T47D (cell line): ENCODE results near the gene RNF157.
"Not testable (repeated sequence)": the region's sequence is repeated elsewhere in the genome, so short reads cannot be mapped to it uniquely, and the experiment has no call there.

ENCODE experiments used
- DNase-seq, 2 experiments: peaks; one replicate each; pipeline versions ENCODE4 v3.0.0 to v3.0.0-alpha.2; 2011 to 2012; ENCODE audit warnings: low read depth in 1 of 2, low spot score in 1 of 2
- JUND ChIP-seq: IDR thresholded peaks from 2 replicates; pipeline ENCODE4 v1.6.1; 2012; ENCODE audit warnings: low read depth
- in situ Hi-C: cut with HindIII; loops from 2 replicates; pipeline ENCODE4 v1.10.0; 2016; ENCODE audit warnings: low sequenced_read_pairs, low pct_unique_long_range_greater_than_20kb

Gene RNF157

DNA sequence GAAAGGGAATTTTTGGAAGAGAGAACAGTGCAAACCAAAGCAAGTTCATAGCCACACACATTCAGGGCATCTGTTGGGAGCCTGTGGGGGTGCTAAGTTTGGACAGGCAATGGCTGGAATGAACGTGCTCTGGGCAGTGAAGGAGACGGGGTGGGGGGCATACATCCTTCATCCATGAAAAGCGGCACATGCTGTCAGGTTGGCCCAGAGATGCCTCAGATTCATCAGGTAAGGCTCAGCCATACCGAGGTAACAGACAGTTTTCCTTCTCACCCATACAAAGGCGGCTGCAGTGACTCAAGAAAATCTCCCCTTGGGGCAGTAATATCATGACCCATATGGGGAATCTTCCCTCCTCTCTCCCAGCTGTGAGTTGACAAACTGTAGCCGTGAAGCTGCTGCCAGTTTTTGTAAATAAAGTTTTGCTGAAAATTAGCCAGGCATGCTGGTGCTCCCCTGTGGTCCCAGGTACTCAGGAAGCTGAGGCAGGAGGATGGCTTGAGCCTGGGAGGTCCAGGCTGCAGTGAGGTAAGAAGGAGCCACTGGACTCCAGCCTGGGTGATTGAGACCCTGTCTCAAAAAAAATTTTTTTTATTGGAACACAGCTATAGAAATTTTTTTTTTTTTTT is 15.6 kb upstream of the RNF157 start:
- no peak for TF ChIP-seq JUND
- no peak for DNase-seq
- in situ Hi-C loops, result no loop called here

GRCh38 chr17:76254275-76254674 is 14.0 kb upstream of the RNF157 start:
- TF ChIP-seq JUND, result no peak
- in situ Hi-C loops, result no loop called here
- no peak for DNase-seq

- in situ Hi-C loops, result no loop called here
These were observed 13.5 kb upstream of the RNF157 start for GRCh38 chr17:76253841-76254240.

DNA sequence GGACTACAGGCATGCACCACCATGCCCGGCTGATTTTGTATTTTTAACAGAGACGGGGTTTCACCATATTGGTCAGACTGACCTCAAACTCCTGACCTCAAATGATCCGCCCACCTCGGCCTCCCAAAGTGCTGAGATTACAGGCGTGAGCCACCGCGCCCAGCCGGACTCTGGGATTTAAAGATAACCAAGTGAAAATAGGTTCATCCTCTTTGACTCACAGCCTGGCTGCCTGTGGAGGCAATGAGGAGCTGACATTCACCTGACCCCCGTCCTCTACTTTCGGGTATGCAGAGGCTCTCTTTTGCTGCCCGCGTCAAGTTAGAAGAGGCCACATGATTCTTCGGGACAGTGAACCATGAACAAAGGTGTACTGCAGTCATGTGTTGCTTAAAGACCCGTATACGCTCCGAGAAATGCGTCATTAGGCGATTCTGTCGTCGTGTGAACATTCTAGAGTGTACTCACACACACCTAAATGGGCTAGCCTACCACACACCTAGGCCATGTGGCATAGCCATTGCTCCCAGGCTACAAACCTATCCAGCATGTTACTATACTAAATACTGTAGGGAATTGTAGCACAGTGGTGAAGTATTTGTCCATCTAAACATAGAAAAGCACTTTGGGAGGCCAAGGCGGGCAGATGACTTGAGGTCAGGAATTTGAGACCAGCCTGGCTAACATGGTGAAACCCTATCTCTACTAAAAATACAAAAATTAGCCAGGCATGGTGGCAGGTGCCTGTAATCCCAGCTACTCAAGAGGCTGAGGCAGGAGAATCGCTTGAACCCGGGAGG is 12.9 kb upstream of the RNF157 start:
- in situ Hi-C loops, DNase-seq: not testable (repeated sequence)

More at GRCh38 chr17:76253841-76254240, 13.5 kb upstream of the RNF157 start:
- no peak for TF ChIP-seq JUND
- DNase-seq, result no peak

GRCh38 chr17:76252040-76252954 is 12.0 kb upstream of the RNF157 start:
- no peak for TF ChIP-seq JUND
- DNase-seq, result peak in 1 of 2 experiments; percentile 80

DNA sequence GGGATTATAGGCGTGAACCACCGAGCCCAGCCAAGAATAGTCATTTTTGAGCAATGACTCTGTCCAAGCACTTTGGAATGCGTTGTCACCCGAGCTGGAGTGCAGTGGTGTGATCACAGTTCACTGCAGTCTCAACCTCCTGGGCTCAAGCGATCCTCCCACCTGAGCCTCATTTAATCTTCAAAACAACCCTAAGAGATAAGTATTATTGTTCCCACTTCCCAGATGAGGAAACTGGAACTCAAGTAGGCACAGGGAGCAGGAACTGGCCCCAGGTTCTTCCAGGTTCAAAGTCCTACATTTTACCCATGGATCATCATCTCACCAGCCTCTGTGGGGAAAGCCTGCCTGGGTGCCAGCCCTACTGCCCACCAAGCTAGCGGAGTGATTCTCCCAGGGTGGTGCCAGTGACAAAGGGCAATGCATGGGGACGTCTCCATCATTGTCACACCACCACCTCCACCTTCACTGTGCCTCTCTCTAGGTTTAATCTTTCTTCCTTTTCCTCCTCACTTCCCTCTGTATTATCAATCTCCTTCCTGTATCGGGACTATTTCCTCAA is 11.3 kb upstream of the RNF157 start:
- DNase-seq, result no peak
- in situ Hi-C loops, result no loop called here
- TF ChIP-seq JUND, result no peak

More at GRCh38 chr17:76252040-76252954, 12.0 kb upstream of the RNF157 start:
- in situ Hi-C loops, result no loop called here

GRCh38 chr17:76250141-76250540 is 9.8 kb upstream of the RNF157 start:
- DNase-seq, result no peak
- in situ Hi-C loops, result no loop called here
- no peak for TF ChIP-seq JUND

GRCh38 chr17:76248013-76248782 is 7.9 kb upstream of the RNF157 start:
- in situ Hi-C loops, result no loop called here
- no peak for TF ChIP-seq JUND
- peak in 1 of 2 experiments; percentile 51 for DNase-seq

DNA sequence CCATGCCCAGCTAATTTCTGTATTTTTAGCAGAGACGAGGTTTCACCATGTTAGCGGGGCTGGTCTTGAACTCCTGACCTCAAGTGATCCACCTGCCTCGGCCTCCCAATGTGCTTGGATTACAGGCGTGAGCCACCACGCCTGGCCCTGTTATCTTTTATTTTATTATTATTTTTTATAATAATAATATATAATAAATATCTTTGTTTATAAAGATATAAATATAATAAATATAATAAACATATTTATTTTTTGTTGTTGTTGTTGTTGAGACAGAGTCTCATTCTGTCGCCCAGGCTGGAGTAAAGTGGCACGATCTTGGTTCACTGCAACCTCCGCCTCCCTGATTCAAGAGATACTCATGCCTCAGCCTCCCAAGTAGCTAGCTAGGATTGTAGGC is 7.0 kb upstream of the RNF157 start:
- DNase-seq, result no peak
- in situ Hi-C loops, result no loop called here
- TF ChIP-seq JUND, result no peak

- no peak for DNase-seq
These were observed 6.1 kb upstream of the RNF157 start for GRCh38 chr17:76246080-76247066.

GRCh38 chr17:76244721-76245120 is 4.4 kb upstream of the RNF157 start:
- DNase-seq, in situ Hi-C loops: not testable (repeated sequence)

More at GRCh38 chr17:76246080-76247066, 6.1 kb upstream of the RNF157 start:
- TF ChIP-seq JUND, result no peak
- in situ Hi-C loops, result no loop called here
